WTC11 (cell line): Measurements from ENCODE around the gene TDRD15.

Source experiments
- ATF2 ChIP-seq: sonication (generic); formaldehyde crosslinking; IDR thresholded peaks from 2 replicates; pipeline ENCODE4 v1.8.1; 2022; ENCODE audit warnings: low read depth, missing genetic modification reagents, borderline replicate concordance
- ETV6 ChIP-seq: sonication (generic); formaldehyde crosslinking; IDR thresholded peaks from 2 replicates; pipeline ENCODE4 v1.8.1; 2022; ENCODE audit warnings: mild to moderate bottlenecking, missing genetic modification reagents
- JUN ChIP-seq: sonication (generic); formaldehyde crosslinking; IDR thresholded peaks from 2 replicates; pipeline ENCODE4 v1.8.0; 2023; ENCODE audit warnings: mild to moderate bottlenecking, missing genetic modification reagents
- NFE2L1 ChIP-seq: sonication (generic); formaldehyde crosslinking; IDR thresholded peaks from 2 replicates; pipeline ENCODE4 v1.8.1; 2023; ENCODE audit warnings: missing genetic modification reagents
- NFYB ChIP-seq: sonication (generic); formaldehyde crosslinking; conservative IDR thresholded peaks from 2 replicates; pipeline ENCODE4 v1.8.0; 2022; ENCODE audit warnings: low read depth, missing genetic modification reagents
- NR1H2 ChIP-seq: sonication (generic); formaldehyde crosslinking; IDR thresholded peaks from 2 replicates; pipeline ENCODE4 v1.9.0; 2021; ENCODE audit warnings: mild to moderate bottlenecking, moderate library complexity, missing genetic modification reagents
- SOX15 ChIP-seq: fragments of 250-450 bp; sonication (Bioruptor Pico); IDR thresholded peaks from 2 replicates; pipeline ENCODE4 v1.9.0; 2021; ENCODE audit warnings: mild to moderate bottlenecking
- TCF7 ChIP-seq: sonication (generic); formaldehyde crosslinking; IDR thresholded peaks from 2 replicates; pipeline ENCODE4 v1.8.0; 2022; ENCODE audit warnings: mild to moderate bottlenecking, low read depth, missing genetic modification reagents, moderate library complexity
- TF ChIP-seq, protein P1 (sequence below): fragments of 200-600 bp; IDR thresholded peaks from 2 replicates; pipeline ENCODE4 v1.8.0; 2022; ENCODE audit warnings: antibody characterized with exemption
- TF ChIP-seq, protein P2 (sequence below): sonication (generic); formaldehyde crosslinking; conservative IDR thresholded peaks from 2 replicates; pipeline ENCODE4 v1.8.1; 2022; ENCODE audit warnings: mild to moderate bottlenecking, missing genetic modification reagents
- TF ChIP-seq, protein P3 (sequence below): sonication (generic); formaldehyde crosslinking; IDR thresholded peaks from 2 replicates; pipeline ENCODE4 v1.8.1; 2022; ENCODE audit warnings: low read depth, mild to moderate bottlenecking, moderate library complexity, missing genetic modification reagents, borderline replicate concordance

DNA sequence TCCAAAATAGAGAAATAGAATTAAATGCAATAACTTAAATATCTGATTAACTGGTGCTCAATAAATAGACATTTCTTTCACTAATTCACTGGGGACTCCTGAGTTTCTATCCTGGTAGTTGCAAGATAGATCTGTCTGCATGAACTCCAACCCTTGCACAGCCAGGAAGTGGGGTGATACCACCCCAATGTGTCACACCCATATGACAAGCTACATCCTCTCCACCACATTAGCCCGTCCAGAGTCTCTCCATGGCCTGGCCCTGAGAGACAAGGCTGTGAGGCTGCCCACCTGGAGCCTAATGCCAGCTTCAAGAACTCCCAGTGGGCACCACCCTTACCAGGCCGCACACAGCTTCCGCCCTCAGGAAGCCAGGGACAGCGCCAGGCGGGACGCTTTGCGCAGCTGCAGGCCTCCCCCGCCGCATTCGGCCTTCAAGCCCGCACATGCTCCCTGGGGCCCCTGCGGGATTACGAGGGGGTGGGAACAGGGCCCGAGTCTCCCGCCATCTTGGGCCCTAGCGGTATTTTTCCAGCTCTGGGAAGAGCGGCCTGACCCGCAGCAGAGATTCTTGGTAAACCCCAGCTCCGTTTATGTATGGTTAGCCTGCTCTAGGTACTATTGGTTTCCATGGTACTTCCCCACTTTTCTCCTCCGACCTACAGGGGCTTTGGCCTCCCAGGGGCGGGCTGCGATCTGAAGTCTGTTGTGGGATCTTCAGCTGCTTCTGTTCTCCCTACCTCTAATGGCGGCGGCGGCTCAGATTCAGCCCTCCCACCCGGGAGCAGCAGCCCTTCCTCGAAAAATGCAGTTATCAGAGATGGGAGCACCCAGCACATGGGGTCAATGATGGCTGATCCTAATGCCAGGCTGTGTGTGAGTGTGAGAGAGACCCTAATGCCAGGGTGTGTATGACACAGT is at the start of gene TDRD15:
- TF ChIP-seq, protein P1, sequence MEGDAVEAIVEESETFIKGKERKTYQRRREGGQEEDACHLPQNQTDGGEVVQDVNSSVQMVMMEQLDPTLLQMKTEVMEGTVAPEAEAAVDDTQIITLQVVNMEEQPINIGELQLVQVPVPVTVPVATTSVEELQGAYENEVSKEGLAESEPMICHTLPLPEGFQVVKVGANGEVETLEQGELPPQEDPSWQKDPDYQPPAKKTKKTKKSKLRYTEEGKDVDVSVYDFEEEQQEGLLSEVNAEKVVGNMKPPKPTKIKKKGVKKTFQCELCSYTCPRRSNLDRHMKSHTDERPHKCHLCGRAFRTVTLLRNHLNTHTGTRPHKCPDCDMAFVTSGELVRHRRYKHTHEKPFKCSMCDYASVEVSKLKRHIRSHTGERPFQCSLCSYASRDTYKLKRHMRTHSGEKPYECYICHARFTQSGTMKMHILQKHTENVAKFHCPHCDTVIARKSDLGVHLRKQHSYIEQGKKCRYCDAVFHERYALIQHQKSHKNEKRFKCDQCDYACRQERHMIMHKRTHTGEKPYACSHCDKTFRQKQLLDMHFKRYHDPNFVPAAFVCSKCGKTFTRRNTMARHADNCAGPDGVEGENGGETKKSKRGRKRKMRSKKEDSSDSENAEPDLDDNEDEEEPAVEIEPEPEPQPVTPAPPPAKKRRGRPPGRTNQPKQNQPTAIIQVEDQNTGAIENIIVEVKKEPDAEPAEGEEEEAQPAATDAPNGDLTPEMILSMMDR, result no peak
- no peak for TF ChIP-seq SOX15
- TF ChIP-seq, protein P2, sequence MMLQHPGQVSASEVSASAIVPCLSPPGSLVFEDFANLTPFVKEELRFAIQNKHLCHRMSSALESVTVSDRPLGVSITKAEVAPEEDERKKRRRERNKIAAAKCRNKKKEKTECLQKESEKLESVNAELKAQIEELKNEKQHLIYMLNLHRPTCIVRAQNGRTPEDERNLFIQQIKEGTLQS (CRISPR knock-in tag), result no peak
- TF ChIP-seq ETV6 (CRISPR knock-in tag), result no peak
- no peak for TF ChIP-seq NR1H2 (CRISPR knock-in tag)
- TF ChIP-seq NFE2L1 (CRISPR knock-in tag), result no peak
- no peak for TF ChIP-seq TCF7 (CRISPR knock-in tag)
- TF ChIP-seq, protein P3, sequence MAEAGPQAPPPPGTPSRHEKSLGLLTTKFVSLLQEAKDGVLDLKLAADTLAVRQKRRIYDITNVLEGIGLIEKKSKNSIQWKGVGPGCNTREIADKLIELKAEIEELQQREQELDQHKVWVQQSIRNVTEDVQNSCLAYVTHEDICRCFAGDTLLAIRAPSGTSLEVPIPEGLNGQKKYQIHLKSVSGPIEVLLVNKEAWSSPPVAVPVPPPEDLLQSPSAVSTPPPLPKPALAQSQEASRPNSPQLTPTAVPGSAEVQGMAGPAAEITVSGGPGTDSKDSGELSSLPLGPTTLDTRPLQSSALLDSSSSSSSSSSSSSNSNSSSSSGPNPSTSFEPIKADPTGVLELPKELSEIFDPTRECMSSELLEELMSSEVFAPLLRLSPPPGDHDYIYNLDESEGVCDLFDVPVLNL (CRISPR knock-in tag), result no peak
- no peak for TF ChIP-seq NFYB (CRISPR knock-in tag)
- TF ChIP-seq ATF2 (CRISPR knock-in tag), result no peak
- no peak for TF ChIP-seq JUN (CRISPR knock-in tag)
